ENCODE results near the gene HEBP1.

Gene HEBP1

DNA sequence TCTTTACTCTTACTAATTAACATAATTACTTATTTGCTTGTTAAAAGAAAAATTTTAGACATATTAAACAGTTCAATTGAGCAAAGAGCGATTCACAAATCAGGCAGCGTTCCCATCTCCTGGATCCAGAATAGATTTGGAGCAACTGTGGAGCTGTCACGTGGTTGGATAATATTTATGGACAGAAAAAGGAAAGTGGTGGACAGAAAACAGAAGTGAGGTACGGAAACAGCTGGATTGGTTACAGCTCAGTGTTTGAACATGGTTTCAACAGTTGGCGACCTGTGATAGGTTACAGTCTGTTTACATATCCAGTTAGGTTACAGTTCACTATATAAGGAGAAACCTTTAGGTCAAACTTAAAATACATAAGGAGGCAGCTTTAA is 24.5 kb upstream of the HEBP1 start:
- DNase-seq (ENCODE audit: low read depth in 1 of 2, low spot score in 1 of 2), result no peak

DNA sequence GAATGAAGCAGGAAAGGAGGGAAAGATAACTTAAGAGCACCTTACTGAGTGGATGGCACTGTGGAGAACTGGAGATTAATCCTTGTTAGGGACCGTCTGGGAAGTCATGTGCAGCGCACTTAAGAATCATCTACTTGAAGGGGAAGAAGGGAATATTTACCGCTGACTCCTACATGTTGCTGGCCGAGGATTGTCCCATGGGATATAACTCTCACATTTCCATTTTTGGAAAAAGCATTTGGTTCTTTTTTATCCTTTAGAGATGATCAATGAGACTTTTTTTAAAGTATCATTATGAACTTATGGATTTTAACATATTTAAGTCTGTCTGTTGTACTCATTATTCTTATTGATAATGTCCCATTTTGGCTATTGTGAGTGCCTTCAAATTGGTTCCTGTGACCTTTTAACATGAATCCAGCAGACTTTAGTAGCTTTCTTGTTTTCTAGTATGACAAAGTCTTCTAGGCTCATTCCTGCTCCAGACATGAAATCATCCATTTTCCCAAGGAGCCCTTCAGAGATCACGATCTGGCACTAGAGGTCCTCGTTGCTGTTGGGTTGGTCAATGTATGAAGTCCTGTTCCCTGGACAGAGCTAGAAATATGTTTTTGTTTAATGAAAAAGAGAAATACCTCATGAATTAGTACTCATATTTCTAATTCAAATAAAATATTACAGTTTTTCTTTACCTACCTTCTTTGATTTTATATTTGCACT is 23.9 kb upstream of the HEBP1 start:
- DNase-seq (ENCODE audit: low read depth in 1 of 2, low spot score in 1 of 2), result no peak

DNA sequence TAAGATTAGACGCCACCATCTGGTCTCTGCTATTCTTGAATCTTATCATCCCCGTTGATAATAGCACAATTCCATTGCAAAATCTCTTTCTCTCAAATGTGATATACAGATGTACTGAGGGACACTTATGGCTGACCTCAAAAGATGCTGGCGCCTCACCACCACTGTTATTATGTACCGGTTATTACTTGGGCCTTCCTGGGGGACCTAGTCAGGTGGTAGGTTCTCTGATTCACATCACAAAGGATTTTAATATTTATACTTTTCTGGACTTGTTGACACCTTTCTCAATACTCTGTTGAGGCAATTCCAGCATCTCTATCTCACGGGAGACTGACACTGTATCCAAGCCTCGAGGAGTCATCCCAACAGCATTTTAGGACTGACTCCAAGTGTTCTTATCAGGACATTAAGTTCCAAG is 22.8 kb upstream of the HEBP1 start:
- no peak for DNase-seq (ENCODE audit: low read depth in 1 of 2, low spot score in 1 of 2)

DNA sequence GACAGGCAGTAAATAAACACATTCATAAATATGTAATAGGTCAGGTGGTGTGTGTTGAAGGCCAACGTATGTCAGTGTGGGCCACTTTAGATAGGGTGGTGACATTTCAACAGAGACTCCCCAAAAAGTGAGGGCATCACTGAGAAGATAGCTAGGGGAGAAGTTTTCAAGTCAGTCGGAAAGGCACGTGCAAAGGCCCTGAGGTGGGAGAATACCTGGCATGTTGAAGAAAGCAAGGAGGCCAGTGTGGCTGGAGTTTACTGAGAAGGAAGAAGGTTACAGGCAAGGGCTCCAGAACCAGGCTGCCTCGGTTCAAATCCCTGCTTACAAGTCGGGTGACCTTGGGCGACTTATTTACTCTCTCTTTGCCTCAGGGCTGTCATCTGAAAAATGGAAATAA is 11.0 kb upstream of the HEBP1 start:
- no peak for DNase-seq (ENCODE audit: low read depth in 1 of 2, low spot score in 1 of 2)

DNA sequence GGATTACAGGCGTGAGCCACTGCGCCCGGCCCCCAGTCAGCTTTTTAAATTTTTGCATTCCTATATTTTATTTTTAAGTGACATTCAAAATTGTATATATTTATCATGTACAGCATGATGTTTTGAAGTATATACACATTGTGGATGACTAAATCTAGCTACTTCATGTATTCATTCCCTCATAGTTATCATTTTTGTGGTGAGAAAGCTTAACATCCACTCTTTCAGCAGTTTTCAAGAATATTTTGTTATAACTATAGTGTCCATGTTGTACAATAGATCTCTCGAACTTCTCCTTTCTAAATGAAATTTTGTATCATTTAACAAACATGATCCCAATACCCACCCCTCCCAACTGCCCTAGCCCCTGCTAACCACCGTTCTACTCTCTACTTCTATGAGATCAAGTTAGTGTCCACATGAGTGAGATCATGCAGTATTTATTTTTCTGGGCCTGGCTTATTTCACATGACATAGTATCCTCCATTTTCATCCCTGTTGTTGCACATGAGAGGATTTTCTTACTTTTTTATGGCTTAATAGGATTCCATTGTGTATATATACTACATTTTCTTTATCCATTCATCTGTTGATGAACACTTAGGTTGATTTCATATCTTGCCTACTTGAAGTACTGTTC is 8.8 kb upstream of the HEBP1 start:
- no peak for DNase-seq (ENCODE audit: low read depth in 1 of 2, low spot score in 1 of 2)

DNA sequence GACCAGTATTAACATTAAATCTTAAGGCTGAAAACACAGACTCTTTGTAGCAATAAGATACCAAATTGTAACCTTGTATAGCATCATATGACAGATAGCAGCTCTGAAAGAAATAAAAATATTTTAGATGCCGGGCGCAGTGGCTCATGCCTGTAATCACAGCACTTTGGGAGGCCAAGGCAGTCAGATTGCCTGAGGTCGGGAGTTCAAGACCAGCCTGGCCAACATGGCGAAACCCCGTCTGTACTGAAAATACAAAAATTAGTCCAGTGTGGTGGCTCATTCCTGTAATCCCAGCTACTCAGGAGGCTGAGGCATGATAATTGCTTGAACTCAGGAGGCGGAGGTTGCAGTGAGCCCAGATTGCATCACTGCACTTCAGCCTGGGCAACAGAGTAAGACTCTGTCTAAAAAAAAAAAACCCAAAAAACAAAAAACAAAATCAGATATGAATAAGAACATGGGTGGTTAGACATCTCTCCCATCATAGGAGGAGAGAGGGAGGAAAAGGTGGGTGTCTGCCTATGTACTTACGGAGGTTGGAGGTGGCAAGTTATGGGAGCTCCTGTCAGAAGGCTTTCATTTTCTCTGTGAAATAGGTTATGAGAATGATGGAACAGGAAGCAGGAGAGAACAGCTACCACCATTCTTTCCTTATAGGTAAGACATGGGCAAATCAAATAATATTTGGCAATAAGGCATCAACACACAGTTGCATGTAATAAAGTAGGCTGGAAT is 7.6 kb upstream of the HEBP1 start:
- no peak for DNase-seq (ENCODE audit: low read depth in 1 of 2, low spot score in 1 of 2)

DNA sequence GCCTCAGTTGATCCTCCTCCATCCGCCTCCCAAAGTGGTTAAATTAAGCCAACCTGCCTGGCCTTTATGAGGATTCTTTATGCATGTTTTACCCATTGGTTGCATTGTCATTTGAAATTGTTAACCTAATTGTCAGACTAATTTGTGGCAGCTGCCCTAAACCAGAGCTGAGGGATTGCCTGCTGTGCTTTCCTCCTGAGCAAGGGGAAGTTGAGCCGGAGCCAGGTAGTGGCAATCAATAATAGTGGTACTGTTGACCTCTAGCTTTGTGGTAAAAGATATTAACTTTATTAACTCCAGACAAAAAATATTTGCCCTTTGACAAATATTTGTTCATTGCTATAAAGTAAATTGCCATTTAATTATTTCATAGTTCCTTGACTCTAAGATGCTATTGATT is 5.6 kb upstream of the HEBP1 start:
- no peak for DNase-seq (ENCODE audit: low read depth in 1 of 2, low spot score in 1 of 2)

DNA sequence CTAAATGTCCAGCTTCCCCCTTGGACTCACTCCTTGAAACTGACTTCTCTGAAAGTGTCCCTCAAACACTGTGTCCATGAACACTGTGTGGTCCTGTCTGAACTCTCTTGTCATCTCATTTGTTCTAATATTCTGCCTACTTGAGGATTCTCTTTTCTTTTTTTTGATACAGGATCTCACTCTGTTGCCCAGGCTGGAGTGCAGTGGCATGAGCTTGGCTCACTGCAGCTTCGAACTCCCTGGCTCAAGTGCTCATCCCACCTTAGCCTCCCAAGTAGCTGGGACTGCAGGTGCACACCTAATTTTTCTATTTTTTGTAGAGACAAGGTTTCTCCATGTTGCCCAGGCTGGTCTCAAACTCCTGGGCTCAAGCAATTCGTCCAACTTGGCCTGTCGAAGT is 4.9 kb upstream of the HEBP1 start:
- DNase-seq (ENCODE audit: low read depth in 1 of 2, low spot score in 1 of 2), result no peak

DNA sequence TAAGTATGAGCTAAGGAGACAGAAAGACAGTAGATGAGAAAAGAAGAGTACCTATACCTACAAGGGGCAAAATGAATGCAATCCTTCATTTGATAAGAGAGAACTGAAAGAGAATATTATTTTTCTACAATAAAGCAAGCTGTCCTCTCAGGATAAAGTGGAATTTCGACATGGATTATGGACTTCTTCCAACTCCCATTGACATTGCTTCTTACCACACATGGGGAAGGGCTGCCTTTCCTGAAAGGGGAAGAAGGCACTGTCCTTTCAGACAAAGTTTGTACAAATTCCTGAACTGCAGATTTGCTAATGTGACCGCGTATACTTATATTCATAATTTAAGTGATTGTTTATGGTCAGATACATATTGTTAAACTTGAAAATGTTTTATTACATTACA is 4.3 kb upstream of the HEBP1 start:
- DNase-seq (ENCODE audit: low read depth in 1 of 2, low spot score in 1 of 2), result no peak

DNA sequence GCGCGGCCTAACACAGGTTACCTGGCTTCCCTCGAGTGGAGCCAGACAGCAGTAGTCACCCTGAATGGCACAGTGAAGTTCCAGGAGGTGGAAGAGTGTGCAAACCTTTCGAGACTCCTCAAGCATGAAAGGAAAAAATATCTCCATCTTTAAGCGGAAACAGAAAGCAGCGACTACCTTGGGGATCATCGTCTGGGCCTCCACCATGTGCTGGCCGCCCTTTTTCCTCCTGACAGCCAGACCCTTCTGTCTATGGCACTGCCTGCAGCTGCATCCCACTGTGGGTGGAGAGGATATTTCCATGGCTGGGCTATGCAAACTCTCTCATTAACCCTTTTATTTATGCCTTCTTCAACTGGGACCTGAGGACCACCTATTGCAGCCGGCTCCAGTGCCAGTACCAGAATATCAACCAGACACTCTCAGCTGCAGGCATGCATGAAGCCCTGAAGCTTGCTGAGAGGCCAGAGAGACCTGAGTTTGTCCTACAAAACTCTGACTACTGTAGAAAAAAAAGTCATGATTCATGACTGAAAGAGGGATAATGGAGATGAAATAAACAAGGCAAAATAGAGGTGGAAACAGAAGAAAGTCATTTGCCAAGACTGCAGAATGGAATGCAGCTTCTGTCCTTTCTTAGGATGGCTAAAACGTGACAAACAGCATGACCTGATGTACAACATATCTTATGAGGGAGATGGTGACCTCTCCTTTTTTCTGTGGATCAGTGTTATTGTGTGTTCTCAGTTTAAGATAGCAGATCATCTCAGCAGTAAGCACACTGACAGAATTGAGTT is 2.4 kb upstream of the HEBP1 start:
- DNase-seq (ENCODE audit: low read depth in 1 of 2, low spot score in 1 of 2), result no peak

DNA sequence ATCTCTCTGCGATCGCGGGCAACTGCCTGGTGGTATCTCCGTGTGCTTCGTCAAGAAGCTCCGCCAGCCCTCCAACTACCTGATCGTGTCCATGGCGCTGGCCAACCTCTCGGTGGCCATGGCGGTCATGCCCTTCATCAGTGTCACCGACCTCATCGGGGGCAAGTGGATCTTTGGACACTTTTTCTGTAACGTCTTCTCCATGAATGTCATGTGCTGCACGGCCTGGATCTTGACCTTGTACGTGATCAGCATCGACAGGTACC is 1.6 kb upstream of the HEBP1 start:
- DNase-seq (ENCODE audit: low read depth in 1 of 2, low spot score in 1 of 2), result no peak

DNA sequence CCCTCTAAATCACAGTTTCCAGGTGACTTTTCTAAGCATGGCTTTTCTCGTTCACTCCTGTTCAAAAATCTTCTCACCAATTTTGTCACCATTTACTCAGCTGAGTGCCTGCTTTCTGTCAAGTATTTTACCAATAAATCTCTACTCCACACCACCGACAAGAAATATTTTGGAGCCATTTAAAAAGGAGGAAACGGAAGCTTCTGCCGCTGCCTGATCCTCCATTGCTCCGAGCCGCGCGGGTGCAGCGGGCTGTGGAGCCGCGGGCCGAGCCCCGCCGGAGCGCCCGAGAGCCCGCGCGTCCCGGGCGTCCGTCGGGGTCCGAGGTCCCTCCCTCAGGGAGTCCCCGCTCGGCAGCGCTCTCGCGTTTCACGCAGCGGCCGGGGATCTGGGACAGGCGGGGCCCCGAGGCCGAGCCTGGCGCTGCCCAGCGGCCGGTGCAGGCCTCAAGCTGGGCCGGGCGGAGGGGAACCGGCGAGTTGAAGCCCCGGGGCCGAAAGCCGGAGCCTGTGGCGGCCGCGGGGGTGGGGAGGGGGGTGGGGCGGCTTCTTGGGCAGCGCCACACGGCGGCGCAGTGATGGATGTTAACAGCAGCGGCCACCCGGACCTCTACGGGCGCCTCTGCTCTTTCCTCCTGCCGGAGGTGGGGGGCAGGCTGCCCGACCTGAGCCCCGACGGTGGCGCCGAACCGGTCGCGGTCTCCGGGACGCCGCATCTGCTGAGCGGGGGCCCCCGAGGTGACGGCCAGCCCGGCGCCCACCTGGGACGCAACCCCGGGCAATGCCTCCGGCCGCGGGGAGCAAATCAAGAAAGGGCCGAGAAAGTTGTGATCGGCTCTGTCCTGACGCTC is 1.1 kb upstream of the HEBP1 start:
- peak in 1 of 2 donors; percentile 12 for DNase-seq (ENCODE audit: low read depth in 1 of 2, low spot score in 1 of 2)

DNA sequence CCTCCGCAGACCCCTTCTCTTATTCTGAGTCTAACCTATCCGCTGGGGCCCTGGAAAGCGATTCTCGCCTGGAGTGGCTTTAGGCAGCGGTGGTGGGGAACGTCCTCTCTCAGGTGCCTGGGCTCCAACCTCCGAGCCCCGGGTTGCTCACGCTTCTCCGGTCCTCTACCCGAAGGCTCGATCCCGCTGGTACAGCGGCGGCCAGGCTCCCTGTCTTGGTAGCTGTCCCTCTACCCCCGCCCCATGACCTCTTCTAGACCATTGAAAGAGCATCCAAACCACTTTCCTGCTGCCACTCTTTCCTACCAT is 505 bp upstream of the HEBP1 start:
- DNase-seq (ENCODE audit: low read depth in 1 of 2, low spot score in 1 of 2), result no peak

DNA sequence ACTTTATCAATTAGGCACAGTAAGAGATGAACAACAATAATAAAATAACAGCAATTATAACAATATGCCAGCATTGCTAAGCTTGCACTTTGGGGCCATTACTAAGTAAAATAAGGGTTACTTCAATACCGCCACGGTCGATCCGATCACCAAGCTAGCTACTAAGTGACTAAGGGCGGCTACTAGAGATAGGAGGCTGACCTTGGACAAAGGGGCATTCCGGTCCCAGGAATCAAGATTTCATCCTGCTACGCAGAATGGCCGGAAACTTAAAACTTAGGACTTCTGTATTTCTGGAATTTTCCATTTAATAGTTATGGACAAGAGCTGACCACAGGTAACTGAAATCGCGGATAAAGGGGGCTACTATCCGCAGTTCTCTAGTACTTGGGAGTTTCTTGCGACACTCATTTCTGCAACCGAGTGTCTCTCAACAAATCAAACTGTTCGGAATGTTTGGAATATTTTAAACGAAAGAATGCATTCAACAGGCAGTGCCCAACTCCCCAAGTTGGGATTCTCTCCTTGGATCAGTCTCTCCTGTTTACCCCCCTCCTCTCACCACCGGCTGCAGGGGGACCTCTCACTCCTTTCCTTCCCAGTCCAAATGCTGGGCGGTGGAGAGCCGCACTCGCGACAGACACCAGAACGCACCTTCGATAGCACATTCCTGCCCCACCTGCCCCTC is 650 bp downstream of the HEBP1 start:
- no peak for DNase-seq (ENCODE audit: low read depth in 1 of 2, low spot score in 1 of 2)

DNA sequence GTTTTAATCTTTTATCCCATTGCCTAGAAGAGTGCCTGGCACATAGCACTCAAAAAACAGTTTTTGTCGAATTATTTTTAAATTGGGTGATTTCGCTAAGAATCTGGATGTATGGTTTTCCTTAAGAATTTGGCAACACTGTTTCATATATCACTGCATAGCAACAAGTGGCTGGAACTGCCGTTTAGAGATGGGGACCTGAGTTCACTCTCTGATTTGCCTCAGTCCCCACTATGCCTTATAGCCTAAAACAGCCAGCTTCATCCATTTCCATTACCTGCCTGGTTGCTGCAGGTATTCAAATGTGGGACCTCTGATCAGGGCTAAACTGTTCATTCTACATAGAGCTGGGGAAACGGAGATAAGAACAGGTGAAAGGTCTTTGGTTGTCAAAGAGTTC is 1.8 kb downstream of the HEBP1 start:
- no peak for DNase-seq (ENCODE audit: low read depth in 1 of 2, low spot score in 1 of 2)

DNA sequence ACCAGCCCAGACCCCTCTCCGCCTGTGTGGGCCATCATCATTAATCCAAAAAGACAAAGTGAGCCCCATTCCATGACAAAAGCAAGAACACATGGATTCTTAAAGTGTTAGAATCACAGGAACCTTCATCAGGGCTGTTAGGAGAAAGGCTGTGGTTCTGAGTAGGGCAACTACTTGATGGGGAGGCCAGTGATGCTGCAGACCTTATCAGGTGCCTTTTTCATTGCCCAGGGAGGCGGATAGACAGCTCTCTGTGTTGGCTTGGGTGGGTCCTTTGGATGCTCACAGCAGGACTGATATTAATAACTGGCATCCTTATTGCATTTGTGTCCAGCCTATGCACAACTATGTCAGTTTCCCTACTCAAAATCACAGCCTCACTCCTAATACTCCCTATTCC is 2.3 kb downstream of the HEBP1 start:
- no peak for DNase-seq (ENCODE audit: low read depth in 1 of 2, low spot score in 1 of 2)

DNA sequence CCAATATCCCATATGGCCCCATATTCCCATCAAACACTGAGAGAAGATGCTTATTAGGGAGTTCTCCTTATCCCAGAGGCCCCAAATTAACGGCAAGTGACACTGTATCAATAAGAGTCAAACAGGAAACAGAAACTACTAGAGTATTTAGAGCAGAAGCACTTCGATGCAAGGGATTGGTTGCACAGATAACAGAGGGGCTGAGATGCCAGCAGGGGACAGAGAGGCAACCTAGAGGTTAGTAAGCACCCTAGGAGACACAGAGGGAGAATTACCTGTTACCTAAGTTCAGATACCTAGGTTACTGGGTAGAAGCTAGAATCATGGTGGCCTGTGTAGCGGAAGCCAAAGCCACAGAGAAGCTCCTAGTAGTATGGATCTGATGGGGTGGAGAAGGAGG is 2.9 kb downstream of the HEBP1 start:
- no peak for DNase-seq (ENCODE audit: low read depth in 1 of 2, low spot score in 1 of 2)

DNA sequence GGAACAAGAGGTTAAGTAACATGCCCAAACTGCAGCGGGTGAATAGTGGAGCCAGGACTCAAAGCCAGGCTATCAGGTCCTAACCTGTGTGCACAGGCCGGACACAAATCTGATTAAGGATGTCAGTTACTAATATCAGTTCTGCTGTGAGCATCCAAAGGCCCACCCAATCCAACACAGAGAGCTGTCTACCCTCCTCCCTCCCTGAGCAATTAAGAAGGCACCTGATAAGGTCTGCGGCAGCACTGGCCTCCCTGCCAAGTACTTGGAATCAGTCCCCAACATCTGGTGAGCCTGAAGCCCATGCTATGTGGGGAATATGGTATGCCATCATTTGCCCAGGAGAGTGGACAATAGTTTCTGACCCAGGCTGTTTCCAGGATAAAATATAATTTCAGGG is 3.9 kb downstream of the HEBP1 start:
- DNase-seq (ENCODE audit: low read depth in 1 of 2, low spot score in 1 of 2), result no peak

DNA sequence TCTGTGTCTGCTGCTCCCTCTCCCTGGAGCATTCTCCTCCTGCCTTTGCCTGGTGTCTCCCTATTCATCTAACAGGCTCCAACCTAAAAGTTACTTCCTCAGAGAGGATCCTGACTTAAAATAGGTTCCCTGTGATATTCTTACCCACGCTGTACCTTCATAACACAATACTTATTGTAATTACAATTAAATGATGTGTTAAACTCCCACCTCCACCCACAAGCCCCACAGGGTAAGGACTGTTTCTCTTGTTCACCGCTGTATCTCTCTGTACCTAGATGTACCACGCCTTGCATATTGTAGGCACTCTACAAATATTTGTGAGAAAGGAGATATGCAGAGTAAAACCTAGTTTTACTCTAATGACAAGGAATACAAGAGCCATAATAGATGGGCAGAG is 5.0 kb downstream of the HEBP1 start:
- DNase-seq (ENCODE audit: low read depth in 1 of 2, low spot score in 1 of 2), result no peak

DNA sequence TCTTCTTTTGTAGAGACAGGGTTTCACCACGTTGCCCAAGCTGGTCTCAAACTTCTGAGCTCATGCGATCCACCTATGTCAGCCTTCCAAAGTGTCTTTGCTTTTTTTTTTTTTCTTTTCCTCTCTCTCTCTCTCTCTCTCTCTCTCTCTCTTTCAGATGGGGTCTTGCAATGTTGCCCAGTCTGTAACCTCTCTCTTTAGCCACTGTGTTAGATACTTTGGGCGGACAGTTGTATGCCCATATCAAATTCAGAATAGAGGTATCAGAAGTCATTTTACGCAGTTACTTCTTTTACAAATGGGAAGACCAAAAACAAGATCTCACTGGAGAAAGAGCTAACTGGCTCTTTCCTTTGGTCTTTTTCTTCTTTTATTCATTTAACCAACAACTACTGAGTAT is 6.7 kb downstream of the HEBP1 start:
- DNase-seq (ENCODE audit: low read depth in 1 of 2, low spot score in 1 of 2), result no peak

Data from activated T-helper 1 cell treated with anti-CD3 and anti-CD28 coated beads, Interleukin-2, amount 50 U/mL, for 16 hours (primary cell).